Esophagus muscularis mucosa (tissue), 4 donors: ENCODE results near the gene LGALS14. TPM values are rescaled to one million over a fixed set of nuclear protein-coding genes. Genes with fewer than 3 reads are reported as not detected.

ENCODE experiments used
- DNase-seq: peaks from one replicate; pipeline ENCODE4 v3.0.0-alpha.2; 2017; ENCODE audit errors: extremely low spot score
- H3K27ac ChIP-seq, 4 donors: fragments of 200-600 bp; sonication (generic); replicated peaks in 1 of 4; 1 replicate in 3 of 4; 2 replicates in 1 of 4; pipeline ENCODE4 v1.5.1; 2016 to 2019; ENCODE audit warnings: mild to moderate bottlenecking in 1 of 4
- H3K27me3 ChIP-seq, 4 donors: fragments of 200-600 bp; sonication (generic); one replicate each; pipeline versions ENCODE4 v1.5.1 to v1.6.0; 2016 to 2019
- H3K36me3 ChIP-seq, 4 donors: fragments of 200-600 bp; sonication (generic); one replicate each; pipeline ENCODE4 v1.5.1; 2016 to 2019
- H3K4me1 ChIP-seq, 4 donors: fragments of 200-600 bp; sonication (generic); one replicate each; pipeline ENCODE4 v1.5.1; 2016 to 2019
- H3K4me3 ChIP-seq, 4 donors: fragments of 200-600 bp; sonication (generic); 1 replicate in 2 of 4; 2 replicates in 2 of 4; pipeline ENCODE4 v1.5.1; 2016 to 2019; ENCODE audit warnings: mild to moderate bottlenecking in 4 of 4, moderate library complexity in 1 of 4
- H3K9me3 ChIP-seq, 4 donors: fragments of 200-600 bp; sonication (generic); 1 replicate in 3 of 4; 2 replicates in 1 of 4; pipeline ENCODE4 v1.5.1; 2016 to 2019
- CTCF ChIP-seq, 3 experiments: fragments of 200-600 bp in 2 of 3; fragments of 450-650 bp in 1 of 3; sonication (generic) in 2 of 3; IDR thresholded peaks; one replicate each; pipeline ENCODE4 v1.5.1; 2017 to 2019; ENCODE audit warnings: antibody characterized with exemption in 3 of 3, mild to moderate bottlenecking in 2 of 3, moderate library complexity in 1 of 3
- EP300 ChIP-seq: sonication (generic); formaldehyde crosslinking; IDR thresholded peaks from one replicate; pipeline ENCODE4 v1.6.1; 2017; ENCODE audit warnings: antibody characterized with exemption
- POLR2A ChIP-seq: fragments of 450-650 bp; IDR thresholded peaks from one replicate; pipeline ENCODE4 v1.6.1; 2017; ENCODE audit warnings: antibody characterized with exemption, moderate library complexity, mild to moderate bottlenecking, low read depth
- POLR2AphosphoS5 ChIP-seq, 2 donors: sonication (generic); formaldehyde crosslinking; IDR thresholded peaks; one replicate each; pipeline ENCODE4 v1.6.1; 2017; ENCODE audit warnings: antibody characterized with exemption in 2 of 2
- WGBS: methylation state at CpG from one replicate; pipeline ENCODE4 v1.1.5; 2018; 5-methylcytosine and 5-hydroxymethylcytosine counted together
- intact Hi-C: fragments of 100-400 bp; cut with DNase I; formaldehyde crosslinking; loops from one replicate; pipeline ENCODE4 v1.15.1; 2023
- total RNA-seq, 4 donors: library from RNA; depleted of rRNA; stranded (reverse); fragments of >200 nt; gene quantifications; one replicate each; pipeline versions ENCODE4 v1.1.0 to v1.2.1, GENCODE V29; 2016

The LGALS14 gene
- total RNA-seq, 4 donors from 2014 or later, result not detected

GRCh38 chr19:39728040-39728439 lies 23.8 kb downstream of the LGALS14 start:
- Histone ChIP-seq H3K4me3 (no peak overlapping the region), H3K9me3 (no peaks in the 10 kb centered on the region), H3K4me1 (no peaks in the 10 kb centered on the region), H3K27me3 (peaks cover 0 to 20% (median 1%) of the 10 kb centered on the region in 4 donors), H3K36me3 (no peaks in the 10 kb centered on the region), H3K27ac (no peak overlapping the region)
- intact Hi-C loops, result no loop called here
- 85% methylated on average over 4 of the region's 6 CpGs for WGBS
- no peak for DNase-seq
- TF ChIP-seq POLR2A, result no peak

GRCh38 chr19:39729594-39729993 lies 25.3 kb downstream of the LGALS14 start:
- DNase-seq, result no peak
- intact Hi-C loops, result no loop called here
- H3K36me3 ChIP-seq, result no peaks in the 10 kb centered on the region
- no peak overlapping the region for H3K4me3 ChIP-seq
- H3K4me1 ChIP-seq, result no peaks in the 10 kb centered on the region
- WGBS, result 56% methylated on average over 4 of the region's 4 CpGs
- H3K9me3 ChIP-seq, result no peaks in the 10 kb centered on the region
- TF ChIP-seq POLR2A (no peak), EP300 (no peak), POLR2AphosphoS5 (IDR thresholded peaks at IDR 0.05) (no peak), CTCF (IDR thresholded peaks at IDR 0.05) (no peak)
- H3K27me3 ChIP-seq, result peaks cover 0 to 20% (median 0%) of the 10 kb centered on the region in 4 donors
- H3K27ac ChIP-seq, result no peak overlapping the region

- H3K27me3 ChIP-seq, result peaks cover 0 to 20% (median 0%) of the 10 kb centered on the region in 4 donors
- TF ChIP-seq CTCF (IDR thresholded peaks at IDR 0.05), result no peak
- no peak for TF ChIP-seq POLR2A
- TF ChIP-seq EP300, result no peak
- no peak for TF ChIP-seq POLR2AphosphoS5 (IDR thresholded peaks at IDR 0.05)
- no peak overlapping the region for H3K4me3 ChIP-seq
- no peaks in the 10 kb centered on the region for H3K36me3 ChIP-seq
- 43% methylated on average over 1 of the region's 1 CpG for WGBS
- DNase-seq, result no peak
- H3K4me1 ChIP-seq, result no peaks in the 10 kb centered on the region
- intact Hi-C loops, result no loop called here
- H3K9me3 ChIP-seq, result no peaks in the 10 kb centered on the region
- no peak overlapping the region for H3K27ac ChIP-seq
Observed at GRCh38 chr19:39731685-39732084, 27.4 kb downstream of the LGALS14 start.

- Histone ChIP-seq H3K27me3 (peaks cover 0 to 15% (median 0%) of the 10 kb centered on the region in 4 donors), H3K27ac (no peak overlapping the region), H3K36me3 (no peaks in the 10 kb centered on the region), H3K4me1 (no peaks in the 10 kb centered on the region), H3K4me3 (no peak overlapping the region), H3K9me3 (no peaks in the 10 kb centered on the region)
- intact Hi-C loops, result no loop called here
- 78% methylated on average over 2 of the region's 2 CpGs for WGBS
- TF ChIP-seq EP300 (no peak), CTCF (IDR thresholded peaks at IDR 0.05) (no peak), POLR2A (no peak), POLR2AphosphoS5 (IDR thresholded peaks at IDR 0.05) (no peak)
- no peak for DNase-seq
Observed at GRCh38 chr19:39733841-39734240, 29.6 kb downstream of the LGALS14 start.

GRCh38 chr19:39735688-39736087 lies 31.4 kb downstream of the LGALS14 start:
- 58% methylated on average over 3 of the region's 3 CpGs for WGBS
- no peak for DNase-seq
- Histone ChIP-seq H3K4me1 (no peaks in the 10 kb centered on the region), H3K9me3 (no peaks in the 10 kb centered on the region), H3K36me3 (no peaks in the 10 kb centered on the region), H3K4me3 (no peak overlapping the region), H3K27ac (no peak overlapping the region), H3K27me3 (peaks cover 0 to 8% (median 0%) of the 10 kb centered on the region in 4 donors)
- no peak for TF ChIP-seq EP300
- no peak for TF ChIP-seq POLR2AphosphoS5 (IDR thresholded peaks at IDR 0.05)
- intact Hi-C loops, result no loop called here

GRCh38 chr19:39736088-39736487 lies 31.8 kb downstream of the LGALS14 start:
- intact Hi-C loops, result no loop called here
- Histone ChIP-seq H3K36me3 (no peaks in the 10 kb centered on the region), H3K27me3 (peaks cover 0 to 8% (median 0%) of the 10 kb centered on the region in 4 donors), H3K27ac (no peak overlapping the region), H3K9me3 (no peaks in the 10 kb centered on the region), H3K4me1 (no peaks in the 10 kb centered on the region), H3K4me3 (no peak overlapping the region)
- DNase-seq, result no peak
- TF ChIP-seq POLR2A (no peak), CTCF (IDR thresholded peaks at IDR 0.05) (no peak), EP300 (no peak), POLR2AphosphoS5 (IDR thresholded peaks at IDR 0.05) (no peak)
- WGBS, result 58% methylated on average over 5 of the region's 5 CpGs
